ENCODE data around the gene TRIM10.

TRIM10 gene

GRCh38 chr6:30195951-30196350 is 34.9 kb upstream of the TRIM10 start:
- Histone ChIP-seq H3K36me3 (ENCODE audit: control insufficient read depth in 2 of 2, insufficient read depth in 2 of 2, low read length in 2 of 2) (peaks cover 56 to 62% of the 10 kb centered on the region in 2 donors), H3K9me3 (ENCODE audit: control insufficient read depth in 2 of 2, low read length in 2 of 2) (no peaks in the 10 kb centered on the region)

GRCh38 chr6:30194797-30195690 is 34.0 kb upstream of the TRIM10 start:
- no peaks in the 10 kb centered on the region for H3K27me3 ChIP-seq (ENCODE audit: control insufficient read depth in 2 of 2, insufficient read depth in 2 of 2, low read length in 2 of 2)
- H3K4me1 ChIP-seq (ENCODE audit: control insufficient read depth in 2 of 2, insufficient read depth in 2 of 2, low read length in 2 of 2) = no peaks in the 10 kb centered on the region
- no peak overlapping the region for H3K27ac ChIP-seq (ENCODE audit: low read depth in 2 of 2, low read length in 2 of 2)
- H3K4me3 ChIP-seq (ENCODE audit: low read length in 2 of 2) = no peak overlapping the region
- H3K36me3 ChIP-seq (ENCODE audit: control insufficient read depth in 2 of 2, insufficient read depth in 2 of 2, low read length in 2 of 2) = peaks cover 56 to 62% of the 10 kb centered on the region in 2 donors
- H3K9ac ChIP-seq (ENCODE audit: low read depth in 1 of 2, low read length in 2 of 2) = no peak overlapping the region
- no peaks in the 10 kb centered on the region for H3K9me3 ChIP-seq (ENCODE audit: control insufficient read depth in 2 of 2, low read length in 2 of 2)

More at GRCh38 chr6:30195951-30196350, 34.9 kb upstream of the TRIM10 start:
- Histone ChIP-seq H3K4me1 (ENCODE audit: control insufficient read depth in 2 of 2, insufficient read depth in 2 of 2, low read length in 2 of 2) (peaks cover 0 to 1% of the 10 kb centered on the region in 2 donors), H3K27me3 (ENCODE audit: control insufficient read depth in 2 of 2, insufficient read depth in 2 of 2, low read length in 2 of 2) (no peaks in the 10 kb centered on the region), H3K9ac (ENCODE audit: low read depth in 1 of 2, low read length in 2 of 2) (no peak overlapping the region), H3K27ac (ENCODE audit: low read depth in 2 of 2, low read length in 2 of 2) (no peak overlapping the region), H3K4me3 (ENCODE audit: low read length in 2 of 2) (no peak overlapping the region)

- Histone ChIP-seq H3K9ac (ENCODE audit: low read depth in 1 of 2, low read length in 2 of 2) (no peak overlapping the region), H3K27me3 (ENCODE audit: control insufficient read depth in 2 of 2, insufficient read depth in 2 of 2, low read length in 2 of 2) (no peaks in the 10 kb centered on the region), H3K27ac (ENCODE audit: low read depth in 2 of 2, low read length in 2 of 2) (no peak overlapping the region), H3K9me3 (ENCODE audit: control insufficient read depth in 2 of 2, low read length in 2 of 2) (no peaks in the 10 kb centered on the region), H3K36me3 (ENCODE audit: control insufficient read depth in 2 of 2, insufficient read depth in 2 of 2, low read length in 2 of 2) (peaks cover 54 to 63% of the 10 kb centered on the region in 2 donors), H3K4me1 (ENCODE audit: control insufficient read depth in 2 of 2, insufficient read depth in 2 of 2, low read length in 2 of 2) (no peaks in the 10 kb centered on the region), H3K4me3 (ENCODE audit: low read length in 2 of 2) (no peak overlapping the region)
These were observed 31.1 kb upstream of the TRIM10 start for GRCh38 chr6:30192076-30192475.

- H3K36me3 ChIP-seq (ENCODE audit: control insufficient read depth in 2 of 2, insufficient read depth in 2 of 2, low read length in 2 of 2) = peaks cover 46 to 68% of the 10 kb centered on the region in 2 donors
- no peaks in the 10 kb centered on the region for H3K27me3 ChIP-seq (ENCODE audit: control insufficient read depth in 2 of 2, insufficient read depth in 2 of 2, low read length in 2 of 2)
- H3K9ac ChIP-seq (ENCODE audit: low read depth in 1 of 2, low read length in 2 of 2) = no peak overlapping the region
- no peaks in the 10 kb centered on the region for H3K4me1 ChIP-seq (ENCODE audit: control insufficient read depth in 2 of 2, insufficient read depth in 2 of 2, low read length in 2 of 2)
- no peak overlapping the region for H3K4me3 ChIP-seq (ENCODE audit: low read length in 2 of 2)
- no peaks in the 10 kb centered on the region for H3K9me3 ChIP-seq (ENCODE audit: control insufficient read depth in 2 of 2, low read length in 2 of 2)
- no peak overlapping the region for H3K27ac ChIP-seq (ENCODE audit: low read depth in 2 of 2, low read length in 2 of 2)
These were observed 27.5 kb upstream of the TRIM10 start for GRCh38 chr6:30188541-30188940.

- Histone ChIP-seq H3K4me1 (ENCODE audit: control insufficient read depth in 2 of 2, insufficient read depth in 2 of 2, low read length in 2 of 2) (no peaks in the 10 kb centered on the region), H3K27me3 (ENCODE audit: control insufficient read depth in 2 of 2, insufficient read depth in 2 of 2, low read length in 2 of 2) (no peaks in the 10 kb centered on the region), H3K9me3 (ENCODE audit: control insufficient read depth in 2 of 2, low read length in 2 of 2) (no peaks in the 10 kb centered on the region), H3K9ac (ENCODE audit: low read depth in 1 of 2, low read length in 2 of 2) (no peak overlapping the region), H3K36me3 (ENCODE audit: control insufficient read depth in 2 of 2, insufficient read depth in 2 of 2, low read length in 2 of 2) (peaks cover 41 to 56% of the 10 kb centered on the region in 2 donors), H3K4me3 (ENCODE audit: low read length in 2 of 2) (no peak overlapping the region), H3K27ac (ENCODE audit: low read depth in 2 of 2, low read length in 2 of 2) (no peak overlapping the region)
These were observed 25.0 kb upstream of the TRIM10 start for GRCh38 chr6:30185846-30186484.

GRCh38 chr6:30184417-30185031 is 23.5 kb upstream of the TRIM10 start:
- Histone ChIP-seq H3K27me3 (ENCODE audit: control insufficient read depth in 2 of 2, insufficient read depth in 2 of 2, low read length in 2 of 2) (no peaks in the 10 kb centered on the region), H3K27ac (ENCODE audit: low read depth in 2 of 2, low read length in 2 of 2) (no peak overlapping the region), H3K4me1 (ENCODE audit: control insufficient read depth in 2 of 2, insufficient read depth in 2 of 2, low read length in 2 of 2) (no peaks in the 10 kb centered on the region), H3K4me3 (ENCODE audit: low read length in 2 of 2) (no peak overlapping the region), H3K36me3 (ENCODE audit: control insufficient read depth in 2 of 2, insufficient read depth in 2 of 2, low read length in 2 of 2) (peaks cover 27 to 42% of the 10 kb centered on the region in 2 donors), H3K9me3 (ENCODE audit: control insufficient read depth in 2 of 2, low read length in 2 of 2) (peaks cover 0 to 2% of the 10 kb centered on the region in 2 donors), H3K9ac (ENCODE audit: low read depth in 1 of 2, low read length in 2 of 2) (no peak overlapping the region)

- Histone ChIP-seq H3K9ac (ENCODE audit: low read depth in 1 of 2, low read length in 2 of 2) (no peak overlapping the region), H3K4me3 (ENCODE audit: low read length in 2 of 2) (no peak overlapping the region), H3K4me1 (ENCODE audit: control insufficient read depth in 2 of 2, insufficient read depth in 2 of 2, low read length in 2 of 2) (no peaks in the 10 kb centered on the region), H3K9me3 (ENCODE audit: control insufficient read depth in 2 of 2, low read length in 2 of 2) (peaks cover 0 to 2% of the 10 kb centered on the region in 2 donors), H3K27ac (ENCODE audit: low read depth in 2 of 2, low read length in 2 of 2) (no peak overlapping the region), H3K27me3 (ENCODE audit: control insufficient read depth in 2 of 2, insufficient read depth in 2 of 2, low read length in 2 of 2) (no peaks in the 10 kb centered on the region), H3K36me3 (ENCODE audit: control insufficient read depth in 2 of 2, insufficient read depth in 2 of 2, low read length in 2 of 2) (peaks cover 0 to 6% of the 10 kb centered on the region in 2 donors)
These were observed 19.1 kb upstream of the TRIM10 start for GRCh38 chr6:30180145-30180544.

GRCh38 chr6:30178837-30179236 is 17.8 kb upstream of the TRIM10 start:
- no peak overlapping the region for H3K4me3 ChIP-seq (ENCODE audit: low read length in 2 of 2)
- H3K9ac ChIP-seq (ENCODE audit: low read depth in 1 of 2, low read length in 2 of 2) = no peak overlapping the region
- no peaks in the 10 kb centered on the region for H3K27me3 ChIP-seq (ENCODE audit: control insufficient read depth in 2 of 2, insufficient read depth in 2 of 2, low read length in 2 of 2)
- H3K4me1 ChIP-seq (ENCODE audit: control insufficient read depth in 2 of 2, insufficient read depth in 2 of 2, low read length in 2 of 2) = no peaks in the 10 kb centered on the region
- H3K9me3 ChIP-seq (ENCODE audit: control insufficient read depth in 2 of 2, low read length in 2 of 2) = peaks cover 0 to 2% of the 10 kb centered on the region in 2 donors
- no peaks in the 10 kb centered on the region for H3K36me3 ChIP-seq (ENCODE audit: control insufficient read depth in 2 of 2, insufficient read depth in 2 of 2, low read length in 2 of 2)
- no peak overlapping the region for H3K27ac ChIP-seq (ENCODE audit: low read depth in 2 of 2, low read length in 2 of 2)

GRCh38 chr6:30175765-30176164 is 14.8 kb upstream of the TRIM10 start:
- Histone ChIP-seq H3K4me3 (ENCODE audit: low read length in 2 of 2) (no peak overlapping the region), H3K4me1 (ENCODE audit: control insufficient read depth in 2 of 2, insufficient read depth in 2 of 2, low read length in 2 of 2) (peaks cover 0 to 3% of the 10 kb centered on the region in 2 donors), H3K36me3 (ENCODE audit: control insufficient read depth in 2 of 2, insufficient read depth in 2 of 2, low read length in 2 of 2) (peaks cover 0 to 6% of the 10 kb centered on the region in 2 donors), H3K9ac (ENCODE audit: low read depth in 1 of 2, low read length in 2 of 2) (no peak overlapping the region), H3K27me3 (ENCODE audit: control insufficient read depth in 2 of 2, insufficient read depth in 2 of 2, low read length in 2 of 2) (peaks cover 0 to 15% of the 10 kb centered on the region in 2 donors), H3K27ac (ENCODE audit: low read depth in 2 of 2, low read length in 2 of 2) (no peak overlapping the region), H3K9me3 (ENCODE audit: control insufficient read depth in 2 of 2, low read length in 2 of 2) (peaks cover 0 to 2% of the 10 kb centered on the region in 2 donors)

- peaks cover 0 to 3% of the 10 kb centered on the region in 2 donors for H3K4me1 ChIP-seq (ENCODE audit: control insufficient read depth in 2 of 2, insufficient read depth in 2 of 2, low read length in 2 of 2)
- H3K36me3 ChIP-seq (ENCODE audit: control insufficient read depth in 2 of 2, insufficient read depth in 2 of 2, low read length in 2 of 2) = peaks cover 9 to 27% of the 10 kb centered on the region in 2 donors
- H3K27ac ChIP-seq (ENCODE audit: low read depth in 2 of 2, low read length in 2 of 2) = no peak overlapping the region
- no peak overlapping the region for H3K4me3 ChIP-seq (ENCODE audit: low read length in 2 of 2)
- H3K27me3 ChIP-seq (ENCODE audit: control insufficient read depth in 2 of 2, insufficient read depth in 2 of 2, low read length in 2 of 2) = peaks cover 4 to 23% of the 10 kb centered on the region in 2 donors
- H3K9me3 ChIP-seq (ENCODE audit: control insufficient read depth in 2 of 2, low read length in 2 of 2) = no peaks in the 10 kb centered on the region
- no peak overlapping the region for H3K9ac ChIP-seq (ENCODE audit: low read depth in 1 of 2, low read length in 2 of 2)
These were observed 11.7 kb upstream of the TRIM10 start for GRCh38 chr6:30172681-30173080.

Data from mucosa of rectum (tissue), 2 donors.